GM12878 (cell line): ENCODE measurements around the gene TSC22D4. TPM values are rescaled to one million over a fixed set of nuclear protein-coding genes. Genes with fewer than 3 reads are reported as not detected.

Experiments used
- ASH2L ChIP-seq: fragments of 300-600, 200-600 bp; sonication (generic); IDR thresholded peaks from 2 replicates; pipeline ENCODE4 v1.6.1; 2017; ENCODE audit warnings: low read depth, mild to moderate bottlenecking, borderline replicate concordance
- DPF2 ChIP-seq: fragments of 450-650 bp; IDR thresholded peaks from 2 replicates; pipeline ENCODE4 v1.6.1; 2017; ENCODE audit warnings: mild to moderate bottlenecking
- ETV6 ChIP-seq, 2 experiments: fragments of 450-650 bp in 1 of 2; IDR thresholded peaks in 1 of 2; conservative IDR thresholded peaks in 1 of 2; 2 replicates each; pipeline ENCODE4 v1.6.1; 2014; ENCODE audit warnings: antibody characterized with exemption in 1 of 2, borderline replicate concordance in 1 of 2, low read depth in 1 of 2, mild to moderate bottlenecking in 1 of 2, moderate library complexity in 1 of 2
- EZH2 ChIP-seq: IDR thresholded peaks from 2 replicates; pipeline ENCODE4 v1.6.1; 2012; ENCODE audit warnings: low read depth, mild to moderate bottlenecking, control low read depth, inconsistent platforms, low read length, borderline replicate concordance; ENCODE audit not compliant: control insufficient read depth
- JUND ChIP-seq: IDR thresholded peaks from 2 replicates; pipeline ENCODE4 v1.6.1; 2012; ENCODE audit warnings: low read depth, mild to moderate bottlenecking, low read length, improper control_type of control experiment, moderate library complexity
- KDM1A ChIP-seq: fragments of 200-600 bp; sonication (generic); IDR thresholded peaks from 2 replicates; pipeline ENCODE4 v1.6.1; 2016; ENCODE audit warnings: borderline replicate concordance
- MYB ChIP-seq: fragments of 150-350 bp; IDR thresholded peaks from 2 replicates; pipeline ENCODE4 v1.6.1; 2014; ENCODE audit warnings: mild to moderate bottlenecking, low read depth, low read length, borderline replicate concordance
- NBN ChIP-seq: fragments of 450-650 bp; IDR thresholded peaks from 2 replicates; pipeline ENCODE4 v1.6.1; 2016
- NR2C1 ChIP-seq: fragments of 450-650 bp; IDR thresholded peaks from 2 replicates; pipeline ENCODE4 v1.6.1; 2017; ENCODE audit warnings: antibody characterized with exemption, mild to moderate bottlenecking, moderate library complexity
- RFX5 ChIP-seq: IDR thresholded peaks from 2 replicates; pipeline ENCODE4 v1.6.1; 2011; ENCODE audit warnings: low read depth, low read length, improper control_type of control experiment
- YBX1 ChIP-seq: fragments of 450-650 bp; IDR thresholded peaks from 2 replicates; pipeline ENCODE4 v1.6.1; 2016; ENCODE audit warnings: antibody characterized with exemption
- polyA plus RNA-seq, 11 experiments: library from polyadenylated mRNA; depleted of rRNA in 4 of 11; unstranded in 6 of 11; stranded (reverse) in 5 of 11; fragments of >200 nt; fragmentation: Nextera tagmentation in 4 of 11; fragmentation: Illumina TruSeq in 1 of 11; extraction: Ambion mirVana in 4 of 11; extraction: Trizol in 1 of 11; gene quantifications; 1 replicate in 1 of 11; 2 replicates in 10 of 11; pipeline versions ENCODE4 v1.2.1 to v1.2.3, GENCODE V29; 2011 to 2016; ENCODE audit warnings: inconsistent platforms in 2 of 11, missing spikeins in 2 of 11, low read depth in 1 of 11
- total RNA-seq, 4 experiments: library from RNA; depleted of rRNA in 3 of 4; stranded (reverse); fragments of >200 nt in 3 of 4; fragmentation: Illumina TruSeq in 1 of 4; extraction: Trizol in 1 of 4; gene quantifications; 2 replicates each; pipeline versions ENCODE4 v1.2.1 to v1.2.3, GENCODE V29; 2013 to 2021
- TF ChIP-seq, protein P1 (sequence below): fragments of 450-650 bp; IDR thresholded peaks from 2 replicates; pipeline ENCODE4 v1.6.1; 2018; ENCODE audit warnings: borderline replicate concordance, mild to moderate bottlenecking; ENCODE audit not compliant: partially characterized antibody
- TF ChIP-seq, protein P2 (sequence below): fragments of 150-350 bp; IDR thresholded peaks from 2 replicates; pipeline ENCODE4 v1.6.1; 2014; ENCODE audit warnings: mild to moderate bottlenecking, low read depth, low read length
- TF ChIP-seq, protein P3 (sequence below): fragments of 450-650 bp; IDR thresholded peaks from 2 replicates; pipeline ENCODE4 v1.6.1; 2018; ENCODE audit warnings: mild to moderate bottlenecking, low read depth, moderate library complexity; ENCODE audit not compliant: partially characterized antibody
- TF ChIP-seq, protein P4 (sequence below): fragments of 450-650 bp; IDR thresholded peaks from 2 replicates; pipeline ENCODE4 v1.6.1; 2017; ENCODE audit warnings: low read depth, mild to moderate bottlenecking, moderate library complexity
- TF ChIP-seq, protein P5 (sequence below): IDR thresholded peaks from 2 replicates; pipeline ENCODE4 v1.6.1; 2012; ENCODE audit warnings: mild to moderate bottlenecking, low read depth, low read length

The TSC22D4 gene
- total and polyA plus RNA-seq, 10 of the 15 experiments (the other 5 are each of a cell fraction or from before 2014, with no cell fraction given) = 0.50 to 65.7 (median 24.4) TPM

DNA sequence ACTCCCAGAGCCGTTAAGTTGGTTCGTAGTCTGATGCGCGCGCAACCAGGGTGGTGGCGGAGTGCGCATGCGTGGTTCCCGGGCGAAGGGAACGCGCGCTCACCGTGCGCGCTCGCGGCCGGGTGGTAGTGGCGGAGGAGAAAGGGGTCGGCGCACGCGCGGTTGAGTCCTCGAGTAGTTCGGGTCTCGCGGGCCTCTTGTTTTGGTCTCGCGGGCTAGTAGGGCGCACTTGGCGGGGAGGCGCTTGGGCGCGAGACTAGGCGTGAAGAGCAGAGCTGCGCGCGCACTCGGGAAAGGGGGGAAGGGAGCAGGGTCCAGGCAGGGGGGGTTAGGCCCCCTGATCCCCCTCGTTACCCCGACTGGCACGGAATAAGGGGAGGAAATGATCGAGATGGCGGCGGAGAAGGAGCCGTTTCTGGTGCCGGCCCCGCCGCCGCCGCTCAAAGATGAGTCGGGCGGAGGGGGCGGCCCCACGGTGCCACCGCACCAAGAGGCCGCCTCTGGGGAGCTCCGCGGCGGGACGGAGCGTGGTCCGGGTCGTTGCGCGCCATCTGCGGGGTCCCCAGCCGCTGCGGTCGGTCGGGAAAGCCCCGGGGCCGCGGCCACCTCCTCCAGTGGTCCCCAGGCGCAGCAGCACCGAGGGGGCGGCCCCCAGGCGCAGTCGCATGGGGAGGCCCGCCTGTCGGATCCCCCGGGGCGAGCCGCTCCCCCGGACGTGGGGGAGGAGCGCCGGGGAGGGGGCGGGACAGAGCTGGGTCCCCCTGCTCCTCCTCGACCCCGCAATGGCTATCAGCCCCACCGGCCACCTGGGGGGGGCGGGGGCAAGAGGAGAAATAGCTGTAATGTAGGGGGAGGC, 49.1 kb downstream of the TSC22D4 start, which contains the start of gene MEPCE (continued):
- TF ChIP-seq DPF2 = peak; percentile 99
- no peak for TF ChIP-seq JUND
- no peak for TF ChIP-seq MYB
- no peak for TF ChIP-seq NBN
- no peak for TF ChIP-seq ASH2L
- TF ChIP-seq, protein P1, sequence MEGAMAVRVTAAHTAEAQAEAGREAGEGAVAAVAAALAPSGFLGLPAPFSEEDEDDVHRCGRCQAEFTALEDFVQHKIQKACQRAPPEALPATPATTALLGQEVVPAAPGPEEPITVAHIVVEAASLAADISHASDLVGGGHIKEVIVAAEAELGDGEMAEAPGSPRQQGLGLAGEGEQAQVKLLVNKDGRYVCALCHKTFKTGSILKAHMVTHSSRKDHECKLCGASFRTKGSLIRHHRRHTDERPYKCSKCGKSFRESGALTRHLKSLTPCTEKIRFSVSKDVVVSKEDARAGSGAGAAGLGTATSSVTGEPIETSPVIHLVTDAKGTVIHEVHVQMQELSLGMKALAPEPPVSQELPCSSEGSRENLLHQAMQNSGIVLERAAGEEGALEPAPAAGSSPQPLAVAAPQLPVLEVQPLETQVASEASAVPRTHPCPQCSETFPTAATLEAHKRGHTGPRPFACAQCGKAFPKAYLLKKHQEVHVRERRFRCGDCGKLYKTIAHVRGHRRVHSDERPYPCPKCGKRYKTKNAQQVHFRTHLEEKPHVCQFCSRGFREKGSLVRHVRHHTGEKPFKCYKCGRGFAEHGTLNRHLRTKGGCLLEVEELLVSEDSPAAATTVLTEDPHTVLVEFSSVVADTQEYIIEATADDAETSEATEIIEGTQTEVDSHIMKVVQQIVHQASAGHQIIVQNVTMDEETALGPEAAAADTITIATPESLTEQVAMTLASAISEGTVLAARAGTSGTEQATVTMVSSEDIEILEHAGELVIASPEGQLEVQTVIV = no peak
- no peak for TF ChIP-seq RFX5
- TF ChIP-seq, protein P2, sequence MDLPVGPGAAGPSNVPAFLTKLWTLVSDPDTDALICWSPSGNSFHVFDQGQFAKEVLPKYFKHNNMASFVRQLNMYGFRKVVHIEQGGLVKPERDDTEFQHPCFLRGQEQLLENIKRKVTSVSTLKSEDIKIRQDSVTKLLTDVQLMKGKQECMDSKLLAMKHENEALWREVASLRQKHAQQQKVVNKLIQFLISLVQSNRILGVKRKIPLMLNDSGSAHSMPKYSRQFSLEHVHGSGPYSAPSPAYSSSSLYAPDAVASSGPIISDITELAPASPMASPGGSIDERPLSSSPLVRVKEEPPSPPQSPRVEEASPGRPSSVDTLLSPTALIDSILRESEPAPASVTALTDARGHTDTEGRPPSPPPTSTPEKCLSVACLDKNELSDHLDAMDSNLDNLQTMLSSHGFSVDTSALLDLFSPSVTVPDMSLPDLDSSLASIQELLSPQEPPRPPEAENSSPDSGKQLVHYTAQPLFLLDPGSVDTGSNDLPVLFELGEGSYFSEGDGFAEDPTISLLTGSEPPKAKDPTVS = no peak
- TF ChIP-seq, protein P3, sequence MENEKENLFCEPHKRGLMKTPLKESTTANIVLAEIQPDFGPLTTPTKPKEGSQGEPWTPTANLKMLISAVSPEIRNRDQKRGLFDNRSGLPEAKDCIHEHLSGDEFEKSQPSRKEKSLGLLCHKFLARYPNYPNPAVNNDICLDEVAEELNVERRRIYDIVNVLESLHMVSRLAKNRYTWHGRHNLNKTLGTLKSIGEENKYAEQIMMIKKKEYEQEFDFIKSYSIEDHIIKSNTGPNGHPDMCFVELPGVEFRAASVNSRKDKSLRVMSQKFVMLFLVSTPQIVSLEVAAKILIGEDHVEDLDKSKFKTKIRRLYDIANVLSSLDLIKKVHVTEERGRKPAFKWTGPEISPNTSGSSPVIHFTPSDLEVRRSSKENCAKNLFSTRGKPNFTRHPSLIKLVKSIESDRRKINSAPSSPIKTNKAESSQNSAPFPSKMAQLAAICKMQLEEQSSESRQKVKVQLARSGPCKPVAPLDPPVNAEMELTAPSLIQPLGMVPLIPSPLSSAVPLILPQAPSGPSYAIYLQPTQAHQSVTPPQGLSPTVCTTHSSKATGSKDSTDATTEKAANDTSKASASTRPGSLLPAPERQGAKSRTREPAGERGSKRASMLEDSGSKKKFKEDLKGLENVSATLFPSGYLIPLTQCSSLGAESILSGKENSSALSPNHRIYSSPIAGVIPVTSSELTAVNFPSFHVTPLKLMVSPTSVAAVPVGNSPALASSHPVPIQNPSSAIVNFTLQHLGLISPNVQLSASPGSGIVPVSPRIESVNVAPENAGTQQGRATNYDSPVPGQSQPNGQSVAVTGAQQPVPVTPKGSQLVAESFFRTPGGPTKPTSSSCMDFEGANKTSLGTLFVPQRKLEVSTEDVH = no peak
- TF ChIP-seq YBX1 = no peak
- TF ChIP-seq NR2C1 = no peak
- TF ChIP-seq, protein P4, sequence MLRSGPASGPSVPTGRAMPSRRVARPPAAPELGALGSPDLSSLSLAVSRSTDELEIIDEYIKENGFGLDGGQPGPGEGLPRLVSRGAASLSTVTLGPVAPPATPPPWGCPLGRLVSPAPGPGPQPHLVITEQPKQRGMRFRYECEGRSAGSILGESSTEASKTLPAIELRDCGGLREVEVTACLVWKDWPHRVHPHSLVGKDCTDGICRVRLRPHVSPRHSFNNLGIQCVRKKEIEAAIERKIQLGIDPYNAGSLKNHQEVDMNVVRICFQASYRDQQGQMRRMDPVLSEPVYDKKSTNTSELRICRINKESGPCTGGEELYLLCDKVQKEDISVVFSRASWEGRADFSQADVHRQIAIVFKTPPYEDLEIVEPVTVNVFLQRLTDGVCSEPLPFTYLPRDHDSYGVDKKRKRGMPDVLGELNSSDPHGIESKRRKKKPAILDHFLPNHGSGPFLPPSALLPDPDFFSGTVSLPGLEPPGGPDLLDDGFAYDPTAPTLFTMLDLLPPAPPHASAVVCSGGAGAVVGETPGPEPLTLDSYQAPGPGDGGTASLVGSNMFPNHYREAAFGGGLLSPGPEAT = no peak
- TF ChIP-seq EZH2 = no peak
- TF ChIP-seq KDM1A = no peak
- TF ChIP-seq, protein P5, sequence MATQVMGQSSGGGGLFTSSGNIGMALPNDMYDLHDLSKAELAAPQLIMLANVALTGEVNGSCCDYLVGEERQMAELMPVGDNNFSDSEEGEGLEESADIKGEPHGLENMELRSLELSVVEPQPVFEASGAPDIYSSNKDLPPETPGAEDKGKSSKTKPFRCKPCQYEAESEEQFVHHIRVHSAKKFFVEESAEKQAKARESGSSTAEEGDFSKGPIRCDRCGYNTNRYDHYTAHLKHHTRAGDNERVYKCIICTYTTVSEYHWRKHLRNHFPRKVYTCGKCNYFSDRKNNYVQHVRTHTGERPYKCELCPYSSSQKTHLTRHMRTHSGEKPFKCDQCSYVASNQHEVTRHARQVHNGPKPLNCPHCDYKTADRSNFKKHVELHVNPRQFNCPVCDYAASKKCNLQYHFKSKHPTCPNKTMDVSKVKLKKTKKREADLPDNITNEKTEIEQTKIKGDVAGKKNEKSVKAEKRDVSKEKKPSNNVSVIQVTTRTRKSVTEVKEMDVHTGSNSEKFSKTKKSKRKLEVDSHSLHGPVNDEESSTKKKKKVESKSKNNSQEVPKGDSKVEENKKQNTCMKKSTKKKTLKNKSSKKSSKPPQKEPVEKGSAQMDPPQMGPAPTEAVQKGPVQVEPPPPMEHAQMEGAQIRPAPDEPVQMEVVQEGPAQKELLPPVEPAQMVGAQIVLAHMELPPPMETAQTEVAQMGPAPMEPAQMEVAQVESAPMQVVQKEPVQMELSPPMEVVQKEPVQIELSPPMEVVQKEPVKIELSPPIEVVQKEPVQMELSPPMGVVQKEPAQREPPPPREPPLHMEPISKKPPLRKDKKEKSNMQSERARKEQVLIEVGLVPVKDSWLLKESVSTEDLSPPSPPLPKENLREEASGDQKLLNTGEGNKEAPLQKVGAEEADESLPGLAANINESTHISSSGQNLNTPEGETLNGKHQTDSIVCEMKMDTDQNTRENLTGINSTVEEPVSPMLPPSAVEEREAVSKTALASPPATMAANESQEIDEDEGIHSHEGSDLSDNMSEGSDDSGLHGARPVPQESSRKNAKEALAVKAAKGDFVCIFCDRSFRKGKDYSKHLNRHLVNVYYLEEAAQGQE = no peak
- no peak for TF ChIP-seq ETV6 (conservative IDR thresholded peaks at IDR 0.05 in 1 of 2, IDR thresholded peaks at IDR 0.05 in 1 of 2; ENCODE audit: borderline replicate concordance in 1 of 2, low read depth in 1 of 2)
